HepG2 (cell line): ENCODE measurements around the gene PRMT2. TPM values are rescaled to one million over a fixed set of nuclear protein-coding genes. Genes with fewer than 3 reads are reported as not detected.

Experiments
- AGO2 ChIP-seq: fragments of 200-400 bp; formaldehyde crosslinking; optimal IDR thresholded peaks from 2 replicates; pipeline ENCODE3; 2017; ENCODE audit warnings: mild to moderate bottlenecking, low read depth, low read length, moderate library complexity
- AHR ChIP-seq: IDR thresholded peaks from 2 replicates; pipeline ENCODE4 v1.6.1; 2018; ENCODE audit warnings: missing genetic modification reagents, missing compliant biosample characterization
- ARID3A ChIP-seq: IDR thresholded peaks from 2 replicates; pipeline ENCODE4 v1.6.1; 2012; ENCODE audit warnings: low read depth, low read length, improper control_type of control experiment
- BORCS8-MEF2B ChIP-seq: sonication (generic); formaldehyde crosslinking; IDR thresholded peaks from 2 replicates; pipeline ENCODE4 v1.8.0; 2022; ENCODE audit warnings: mild to moderate bottlenecking, missing genetic modification reagents
- CTCF ChIP-seq: sonication (generic); formaldehyde crosslinking; IDR thresholded peaks from 2 replicates; pipeline ENCODE4 v1.5.0; 2020; ENCODE audit warnings: mild to moderate bottlenecking, missing genetic modification reagents, moderate library complexity
- DZIP1 ChIP-seq: sonication (generic); formaldehyde crosslinking; IDR thresholded peaks from 2 replicates; pipeline ENCODE4 v1.5.0; 2020; ENCODE audit warnings: mild to moderate bottlenecking, missing genetic modification reagents
- FLYWCH1 ChIP-seq: sonication (generic); formaldehyde crosslinking; IDR thresholded peaks from 2 replicates; pipeline ENCODE4 v1.8.1; 2023; ENCODE audit warnings: mild to moderate bottlenecking, missing genetic modification reagents
- GABPA ChIP-seq, 2 experiments: IDR thresholded peaks; 2 replicates each; pipeline ENCODE4 v1.6.1; 2011 to 2016; ENCODE audit warnings: low read depth in 2 of 2, low read length in 1 of 2, missing biosample characterization in 1 of 2, missing genetic modification characterization in 1 of 2
- PAXIP1 ChIP-seq: sonication (generic); formaldehyde crosslinking; conservative IDR thresholded peaks from 2 replicates; pipeline ENCODE4 v1.4.0; 2020; ENCODE audit warnings: mild to moderate bottlenecking, missing genetic modification reagents, moderate library complexity
- RBAK ChIP-seq: sonication (generic); formaldehyde crosslinking; IDR thresholded peaks from 2 replicates; pipeline ENCODE4 v1.5.1; 2020; ENCODE audit warnings: mild to moderate bottlenecking, missing genetic modification reagents
- RXRA ChIP-seq: sonication (generic); formaldehyde crosslinking; IDR thresholded peaks from 2 replicates; pipeline ENCODE4 v1.5.1; 2020; ENCODE audit warnings: missing genetic modification reagents
- TEAD3 ChIP-seq: optimal IDR thresholded peaks from 2 replicates; pipeline ENCODE3; 2016; ENCODE audit warnings: borderline replicate concordance
- TGIF2 ChIP-seq: IDR thresholded peaks from 2 replicates; pipeline ENCODE4 v1.6.1; 2016; ENCODE audit warnings: control low read depth, missing compliant biosample characterization
- ZNF205 ChIP-seq: IDR thresholded peaks from 2 replicates; pipeline ENCODE4 v1.6.1; 2018; ENCODE audit warnings: missing biosample characterization, missing genetic modification reagents
- ZNF501 ChIP-seq: sonication (generic); formaldehyde crosslinking; IDR thresholded peaks from 2 replicates; pipeline ENCODE4 v1.5.1; 2020; ENCODE audit warnings: mild to moderate bottlenecking, moderate library complexity, missing genetic modification reagents
- ZSCAN25 ChIP-seq: sonication (generic); formaldehyde crosslinking; IDR thresholded peaks from 2 replicates; pipeline ENCODE4 v1.8.0; 2022; ENCODE audit warnings: mild to moderate bottlenecking, missing genetic modification reagents
- polyA plus RNA-seq, 8 experiments: library from polyadenylated mRNA; depleted of rRNA in 3 of 8; stranded (reverse) in 7 of 8; unstranded in 1 of 8; fragments of >200 nt; fragmentation: Illumina TruSeq in 4 of 8; extraction: Trizol in 4 of 8; gene quantifications; 2 replicates each; pipeline versions ENCODE4 v1.2.1 to v1.2.3, GENCODE V29; 2011 to 2016; ENCODE audit warnings: low read depth in 4 of 8, missing spikeins in 1 of 8, mixed read lengths in 1 of 8; ENCODE audit not compliant: insufficient read depth in 1 of 8
- total RNA-seq, 5 experiments: library from RNA; depleted of rRNA; stranded (reverse); fragments of >200 nt; fragmentation: Illumina TruSeq; extraction: Trizol; gene quantifications; 2 replicates each; pipeline ENCODE4 v1.2.3, GENCODE V29; 2016; ENCODE audit warnings: low read depth in 1 of 5

PRMT2 gene
- total and polyA plus RNA-seq, 2 of the 13 experiments (the other 11 are each of a cell fraction or from before 2014, with no cell fraction given): 54.4 to 78.8 TPM

- TF ChIP-seq PAXIP1 (CRISPR knock-in tag): peak; percentile 44
- 0 out of 2 replicates have a peak, but pooled peaks have one; percentile 20 for TF ChIP-seq RBAK (CRISPR knock-in tag)
- TF ChIP-seq BORCS8-MEF2B (CRISPR knock-in tag): peak; percentile 39; the same call in 1 of the 2 replicates
- TF ChIP-seq AHR (CRISPR knock-in tag): peak; percentile 52; the same call in 1 of the 2 replicates
- peak; percentile 24; the same call in 1 of the 2 replicates for TF ChIP-seq CTCF (CRISPR knock-in tag)
- no peak for TF ChIP-seq FLYWCH1 (CRISPR knock-in tag)
- peak; percentile 54; the same call in 1 of the 2 replicates for TF ChIP-seq ZNF205 (CRISPR knock-in tag)
- TF ChIP-seq GABPA (IDR thresholded peaks at IDR 0.05; ENCODE audit: low read depth, low read length): no peak
- TF ChIP-seq GABPA (CRISPR knock-in tag; IDR thresholded peaks at IDR 0.05; ENCODE audit: low read depth): no peak
- TF ChIP-seq AGO2: peak; percentile 87
- TF ChIP-seq ARID3A: peak; percentile 35; the same call in 1 of the 2 replicates
- TF ChIP-seq TGIF2 (CRISPR knock-in tag): 0 out of 2 replicates have a peak, but pooled peaks have one; percentile 27
- TF ChIP-seq DZIP1: peak; percentile 78; the same call in 1 of the 2 replicates
- peak; percentile 80 for TF ChIP-seq RXRA (CRISPR knock-in tag)
- peak; percentile 99 for TF ChIP-seq ZSCAN25 (CRISPR knock-in tag)
- peak; percentile 82; the same call in 1 of the 2 replicates for TF ChIP-seq ZNF501 (CRISPR knock-in tag)
- TF ChIP-seq TEAD3 (CRISPR knock-in tag): peak; percentile 90
These were observed at the start of gene PRMT2 (continued) for GRCh38 chr21:46635324-46636180.
